Stimulated activated CD4-positive, alpha-beta T cell treated with anti-CD3 and anti-CD28 coated beads, Interleukin-2, amount 100 ng/mL, for 4 hours (primary cell): ENCODE measurements around the gene REEP6.
"Not testable (repeated sequence)": the region's sequence is repeated elsewhere in the genome, so short reads cannot be mapped to it uniquely, and the experiment has no call there.

Experiments used
- DNase-seq: peaks from one replicate; pipeline ENCODE4 v3.0.0-alpha.2; 2020; ENCODE audit warnings: low read depth

The REEP6 gene

DNA sequence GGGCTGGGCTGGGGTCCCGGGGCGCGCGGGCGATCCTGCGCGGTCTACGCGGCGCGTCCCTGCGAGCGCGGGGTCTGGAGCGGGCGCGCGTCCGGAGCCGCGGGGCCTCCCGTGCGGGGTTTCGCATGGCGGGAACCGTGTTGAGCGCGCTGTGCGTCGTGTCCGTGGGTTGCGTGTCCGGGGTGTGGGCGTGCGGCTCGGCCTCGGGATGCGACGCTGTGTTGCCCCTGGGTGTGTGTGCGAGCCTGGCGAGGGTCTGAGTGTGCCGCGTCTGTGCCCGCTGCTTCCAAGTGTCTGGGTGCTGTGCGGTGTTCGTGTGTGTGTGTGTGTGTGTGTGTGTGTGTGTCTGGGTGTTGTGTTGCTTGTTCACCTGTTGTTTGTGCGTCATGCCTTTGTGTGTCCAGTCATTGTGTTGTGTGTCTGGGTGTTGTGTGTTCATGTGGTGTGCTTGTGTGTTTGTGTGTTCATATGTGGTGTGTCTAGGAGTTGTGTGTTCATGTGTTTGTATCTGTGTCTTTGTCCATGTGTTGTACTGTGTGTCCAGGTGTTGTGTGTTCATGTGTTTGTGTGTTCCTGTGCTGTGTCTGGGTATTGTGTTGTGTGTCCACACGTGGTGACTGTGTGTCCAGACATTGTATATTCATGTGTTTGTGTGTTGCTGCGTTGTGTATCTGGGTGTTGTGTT lies 33.4 kb downstream of the REEP6 start:
- no peak for DNase-seq

DNA sequence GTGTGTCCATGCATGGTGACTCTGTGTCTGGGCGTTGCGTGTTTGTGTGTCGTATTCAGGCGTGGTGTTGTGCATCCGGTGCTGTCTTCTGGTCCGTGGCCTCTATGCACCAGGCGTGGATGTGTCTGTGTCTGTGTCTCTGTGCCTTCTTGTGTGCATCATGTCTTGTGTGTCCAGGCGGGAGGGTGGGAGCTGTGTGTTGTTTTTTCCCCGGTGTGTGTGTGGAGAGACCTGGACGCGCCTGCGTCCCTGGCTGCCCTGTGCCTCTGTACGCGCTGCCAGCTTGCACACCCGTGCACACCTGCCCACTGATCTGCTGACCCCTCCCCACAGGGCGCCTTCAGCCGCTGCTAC lies 34.0 kb downstream of the REEP6 start:
- no peak for DNase-seq

DNA sequence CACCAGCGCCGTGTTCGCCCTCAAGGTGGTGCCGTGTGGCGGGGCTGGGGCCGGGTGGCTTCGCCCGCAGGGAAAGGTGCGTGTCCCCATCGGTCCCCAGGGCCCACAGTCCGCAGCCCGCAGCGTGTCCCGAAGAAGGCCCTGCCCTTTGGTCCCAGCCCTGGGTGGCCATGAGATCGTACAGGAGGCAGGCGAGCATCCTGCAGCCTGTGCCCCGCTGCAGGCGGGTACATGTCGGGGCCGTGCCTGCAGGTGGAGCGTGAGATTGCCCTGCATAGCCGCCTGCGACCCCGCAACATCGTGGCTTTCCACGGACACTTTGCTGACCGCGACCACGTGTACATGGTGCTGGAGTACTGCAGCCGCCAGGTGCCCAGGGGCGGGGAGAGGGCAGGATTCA lies 34.4 kb downstream of the REEP6 start:
- no peak for DNase-seq

DNA sequence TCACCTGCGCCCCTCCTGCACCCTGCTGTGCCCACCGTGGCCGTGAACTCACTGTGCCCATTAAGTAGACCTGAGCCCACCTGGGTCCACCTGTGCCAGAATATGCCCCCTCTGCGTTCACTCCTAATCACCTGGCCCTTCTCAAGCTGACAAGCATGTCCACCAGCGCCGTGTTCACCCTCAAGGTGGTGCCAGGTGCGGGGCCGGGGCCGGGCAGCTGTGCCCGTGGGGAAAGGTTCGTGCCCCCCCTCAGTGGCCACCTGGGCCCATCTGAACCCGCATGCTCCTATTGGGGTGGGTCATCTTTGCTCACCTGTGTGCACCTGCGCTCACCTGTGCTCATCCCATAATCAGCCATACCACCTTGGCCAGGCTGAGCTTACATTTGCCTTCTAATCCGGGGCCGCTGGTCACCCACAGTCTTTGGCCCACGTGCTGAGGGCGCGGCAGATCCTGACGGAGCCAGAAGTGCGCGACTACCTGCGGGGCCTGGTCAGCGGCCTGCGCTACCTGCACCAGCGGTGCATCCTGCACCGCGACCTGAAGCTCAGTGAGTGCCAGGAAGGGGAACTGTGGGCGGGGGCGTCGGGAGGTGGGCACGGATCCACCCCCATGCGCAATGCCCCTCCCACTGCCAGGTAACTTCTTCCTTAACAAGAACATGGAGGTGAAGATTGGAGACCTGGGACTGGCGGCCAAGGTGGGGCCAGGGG lies 35.2 kb downstream of the REEP6 start:
- DNase-seq: no peak

DNA sequence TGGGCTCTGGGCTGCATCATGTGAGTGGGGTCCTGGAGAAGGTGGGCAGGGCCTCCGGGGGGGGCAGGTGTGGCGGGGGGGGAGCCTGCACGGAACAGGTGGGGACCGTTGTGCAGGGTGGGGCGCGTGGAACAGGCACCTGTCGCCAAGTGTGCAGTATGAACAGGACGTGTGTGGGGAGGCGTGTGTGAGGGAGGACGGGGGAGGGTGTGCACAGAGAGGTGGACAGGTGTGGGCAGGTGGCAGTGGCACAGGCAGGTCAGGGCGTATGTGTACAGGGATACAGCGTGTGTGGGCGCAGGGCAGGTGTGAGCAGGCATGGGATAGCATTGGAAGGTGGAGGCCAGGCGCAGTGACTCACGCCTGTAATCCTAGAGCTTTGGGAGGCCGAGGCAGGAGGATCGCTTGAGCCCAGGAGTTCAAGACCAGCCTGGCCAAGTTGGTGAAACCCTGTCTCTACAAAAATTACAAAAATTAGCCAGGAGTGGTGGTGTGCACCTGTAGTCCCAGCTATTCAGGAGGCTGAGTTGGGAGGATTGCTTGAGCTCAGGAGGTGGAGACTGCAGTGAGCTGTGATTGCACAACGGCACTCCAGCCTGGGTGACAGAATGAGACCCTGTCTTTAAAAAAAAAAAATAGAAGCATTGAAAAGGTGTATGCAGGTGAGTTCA lies 36.1 kb downstream of the REEP6 start:
- no peak for DNase-seq

- no peak for DNase-seq
Observed at GRCh38 chr19:1527650-1528309, 36.8 kb downstream of the REEP6 start.

DNA sequence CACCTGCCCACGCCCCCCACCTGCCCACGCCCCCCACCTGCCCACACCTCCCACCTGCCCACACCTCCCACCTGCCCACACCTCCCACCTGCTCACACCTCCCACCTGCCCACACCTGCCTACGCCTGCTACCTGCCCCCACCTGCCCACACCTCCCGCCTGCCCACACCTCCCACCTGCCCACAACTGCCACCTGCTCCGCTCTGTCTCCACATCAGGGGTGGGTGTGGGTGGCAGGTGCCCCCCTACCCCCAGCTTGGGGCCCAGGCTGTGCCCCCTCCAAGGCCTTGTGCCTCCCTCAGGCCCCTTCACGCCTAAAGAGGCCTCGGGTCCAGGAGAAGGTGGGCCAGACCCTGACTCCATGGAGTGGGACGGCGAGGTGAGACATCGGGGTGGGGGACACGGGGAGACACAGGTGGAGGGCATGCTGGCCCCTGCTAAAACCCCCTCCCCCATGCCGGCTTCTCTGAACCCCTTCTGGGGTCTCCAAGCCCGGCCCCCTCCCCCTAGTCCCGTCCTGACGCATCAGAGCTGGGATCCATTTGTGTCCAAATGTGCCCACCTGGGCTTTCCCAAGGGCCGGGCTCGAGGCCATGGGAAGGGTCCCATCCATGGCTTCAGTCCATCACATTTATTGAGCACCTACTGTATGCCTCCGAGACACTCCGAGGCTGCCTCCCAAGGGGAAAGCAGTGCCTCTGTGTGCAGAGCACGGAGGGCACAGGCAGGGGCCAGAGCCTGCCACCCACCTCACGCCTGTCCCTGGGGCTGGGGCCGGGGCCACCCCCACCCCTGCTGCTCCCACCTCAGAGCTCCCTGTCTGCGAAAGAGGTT lies 37.8 kb downstream of the REEP6 start:
- no peak for DNase-seq

- DNase-seq: no peak
Observed at GRCh38 chr19:1529430-1529816, 38.4 kb downstream of the REEP6 start.

DNA sequence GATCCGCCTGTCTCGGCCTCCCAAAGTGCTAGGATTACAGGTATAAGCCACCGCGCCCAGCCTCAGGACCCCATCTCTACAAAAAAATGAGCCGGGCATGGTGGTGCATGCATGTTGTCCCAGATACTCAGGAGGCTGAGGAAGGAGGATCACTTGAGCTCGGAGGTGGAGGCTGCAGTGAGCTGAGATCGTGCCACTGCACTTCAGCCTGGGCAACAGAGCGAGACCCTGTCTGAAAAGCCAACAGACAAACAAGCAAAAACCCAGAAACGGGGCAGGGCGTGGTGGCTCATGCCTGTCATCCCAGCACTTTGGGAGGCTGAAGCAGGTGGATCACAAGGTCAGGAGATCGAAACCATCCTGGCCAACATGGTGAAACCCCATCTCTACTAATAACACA lies 39.9 kb downstream of the REEP6 start:
- DNase-seq: not testable (repeated sequence)

DNA sequence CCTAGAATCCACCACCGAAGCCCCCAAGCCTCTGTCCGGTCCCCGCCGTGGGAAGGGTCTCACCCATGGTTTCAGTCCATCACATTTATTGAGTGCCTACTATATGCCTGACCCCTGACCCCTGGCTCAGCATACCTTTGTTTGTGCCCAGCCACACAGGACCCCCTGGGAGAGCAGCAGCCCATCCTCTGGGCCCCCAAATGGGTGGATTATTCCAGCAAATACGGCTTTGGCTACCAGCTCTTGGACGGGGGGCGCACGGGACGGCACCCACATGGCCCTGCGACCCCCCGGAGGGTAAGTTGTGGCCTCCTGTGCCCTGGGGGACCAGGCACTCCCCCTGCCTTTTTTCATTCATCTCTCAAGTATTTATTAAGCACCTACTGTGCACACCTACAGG lies 40.6 kb downstream of the REEP6 start:
- no peak for DNase-seq

- DNase-seq: no peak
Observed at GRCh38 chr19:1532003-1532402, 41.0 kb downstream of the REEP6 start.

GRCh38 chr19:1533510-1534150 lies 42.6 kb downstream of the REEP6 start:
- no peak for DNase-seq

DNA sequence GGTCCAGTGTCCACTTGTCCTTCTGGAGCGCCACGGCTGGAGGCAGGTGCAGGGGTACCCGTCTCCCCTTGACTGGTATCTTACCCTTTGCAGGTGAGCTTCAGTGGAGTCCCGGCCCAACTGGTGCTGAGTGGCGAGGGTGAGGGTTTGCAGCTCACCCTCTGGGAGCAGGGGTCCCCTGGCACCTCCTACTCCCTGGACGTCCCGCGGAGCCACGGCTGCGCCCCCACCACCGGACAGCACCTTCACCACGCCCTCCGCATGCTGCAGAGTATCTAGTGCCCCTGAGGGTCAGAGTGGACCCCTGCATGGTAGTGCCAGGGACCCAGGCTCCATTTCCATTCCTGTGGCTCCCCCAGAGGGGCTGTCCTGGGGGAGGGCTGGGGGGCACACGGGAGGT lies 44.0 kb downstream of the REEP6 start:
- no peak for DNase-seq

DNA sequence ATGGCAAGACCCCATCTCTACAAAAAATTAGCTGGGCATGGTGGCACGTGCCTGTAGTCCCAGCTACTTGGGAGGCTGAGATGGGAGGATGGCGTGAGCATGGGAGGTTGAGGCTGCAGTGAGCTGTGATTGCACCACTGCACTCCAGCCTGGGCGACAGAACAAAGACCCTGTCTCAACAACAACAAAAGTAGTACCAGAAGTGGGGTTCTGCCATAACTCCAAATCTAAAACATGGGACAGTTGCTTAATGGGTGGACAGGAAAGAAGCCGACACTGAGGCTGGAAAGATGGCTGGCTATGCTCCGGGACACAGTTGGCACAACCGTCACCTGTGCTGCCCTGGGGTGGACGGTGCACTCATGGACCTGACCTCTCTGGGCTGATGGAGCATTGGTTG lies 44.7 kb downstream of the REEP6 start:
- not testable (repeated sequence) for DNase-seq

- no peak for DNase-seq
Observed at GRCh38 chr19:1538978-1539377, 48.0 kb downstream of the REEP6 start.

- not testable (repeated sequence) for DNase-seq
Observed at GRCh38 chr19:1539749-1540148, 48.8 kb downstream of the REEP6 start.

DNA sequence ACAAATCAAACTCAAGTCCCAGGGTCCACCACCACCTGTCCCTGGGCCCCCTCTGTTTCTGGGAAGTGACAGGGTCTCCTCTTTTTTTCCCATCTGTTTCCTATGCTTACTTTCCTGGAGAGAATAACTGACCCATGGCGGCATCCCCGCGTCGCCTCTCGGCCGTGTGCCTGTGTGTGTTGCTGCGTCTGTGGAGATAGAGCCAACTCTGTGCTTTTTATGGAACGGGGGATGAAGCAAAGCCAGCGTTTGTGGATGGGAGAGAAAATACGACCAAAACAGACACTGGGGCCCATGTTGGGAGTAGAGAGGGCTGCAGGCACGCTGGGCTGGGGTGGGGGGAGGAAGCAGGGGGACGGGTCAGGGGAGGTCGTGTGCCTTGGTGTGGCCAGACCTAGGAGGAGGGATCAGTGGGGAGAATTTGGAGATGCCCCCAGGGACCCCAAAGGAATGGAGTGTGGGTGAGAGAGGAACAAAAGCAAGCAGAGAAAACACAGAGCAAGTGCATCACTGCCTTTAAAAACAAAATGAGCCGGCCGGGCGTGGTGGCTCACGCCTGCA lies 49.5 kb downstream of the REEP6 start:
- no peak for DNase-seq
